H1 (cell line): ENCODE measurements around the gene PLEKHM1. TPM values are rescaled to one million over a fixed set of nuclear protein-coding genes. Genes with fewer than 3 reads are reported as not detected.
"Not testable (repeated sequence)": the region's sequence is repeated elsewhere in the genome, so short reads cannot be mapped to it uniquely, and the experiment has no call there.

Source experiments
- CTCF ChIA-PET: fragments of 300-600 bp; sonication (Branson Sonifier 250); formaldehyde crosslinking; loops from one replicate; lab custom pipeline; 2021; ENCODE audit not compliant: partially characterized antibody; lab: Charles Lee
- POLR2A ChIA-PET: fragments of 300-600 bp; sonication (Branson Sonifier 250); formaldehyde crosslinking; loops from one replicate; lab custom pipeline; 2021; ENCODE audit warnings: inconsistent platforms; ENCODE audit not compliant: partially characterized antibody; lab: Charles Lee
- DNase-seq, 2 experiments: peaks; one replicate each; pipeline versions ENCODE4 v3.0.0 to v3.0.0-alpha.2; 2010 to 2022; ENCODE audit warnings: low spot score in 2 of 2, low read depth in 1 of 2, mixed read lengths in 1 of 2
- FAIRE-seq: peaks from 2 replicates; lab custom pipeline; 2011; peaks lifted over from hg19 to GRCh38; lab: Jason Lieb, UNC
- H2AFZ ChIP-seq: 2 replicates; pipeline ENCODE4 v1.8.1; 2012; ENCODE audit warnings: low read length, inconsistent platforms
- H2AK5ac ChIP-seq: 2 replicates; pipeline ENCODE4 v1.6.1; 2013; ENCODE audit warnings: low read depth, low read length
- H2BK120ac ChIP-seq: replicated peaks from 2 replicates; pipeline ENCODE3; 2013; ENCODE audit warnings: low read depth, low read length, inconsistent platforms
- H2BK12ac ChIP-seq: 2 replicates; pipeline ENCODE4 v1.6.1; 2013; ENCODE audit warnings: low read depth, low read length
- H2BK15ac ChIP-seq: 2 replicates; pipeline ENCODE4 v1.6.1; 2013; ENCODE audit warnings: low read length
- H2BK20ac ChIP-seq: 2 replicates; pipeline ENCODE4 v1.6.1; 2013; ENCODE audit warnings: low read length
- H2BK5ac ChIP-seq: 2 replicates; pipeline ENCODE4 v1.6.1; 2013; ENCODE audit warnings: low read depth, low read length
- H3K14ac ChIP-seq: 2 replicates; pipeline ENCODE4 v1.6.1; 2013; ENCODE audit warnings: inconsistent platforms; ENCODE audit not compliant: insufficient read length
- H3K18ac ChIP-seq: 2 replicates; pipeline ENCODE4 v1.6.1; 2013; ENCODE audit warnings: low read length; ENCODE audit errors: extremely low read depth
- H3K23ac ChIP-seq: 2 replicates; pipeline ENCODE4 v1.6.1; 2013; ENCODE audit warnings: inconsistent platforms; ENCODE audit not compliant: insufficient read length
- H3K23me2 ChIP-seq: 2 replicates; pipeline ENCODE4 v1.6.1; 2013; ENCODE audit warnings: low read depth, low read length
- H3K27ac ChIP-seq: 2 replicates; pipeline ENCODE4 v1.6.1; 2011; ENCODE audit warnings: low read depth, low read length, inconsistent platforms
- H3K27me3 ChIP-seq, 4 experiments: replicated peaks in 1 of 4; 1 replicate in 1 of 4; 2 replicates in 3 of 4; pipeline versions ENCODE4 v1.6.1 to v1.8.1; 2011 to 2013; ENCODE audit warnings: low read length in 3 of 4, mild to moderate bottlenecking in 3 of 4, inconsistent platforms in 2 of 4, mixed read lengths in 2 of 4, moderate library complexity in 1 of 4; ENCODE audit not compliant: control insufficient read depth in 3 of 4, insufficient read depth in 3 of 4; ENCODE audit errors: extremely low read depth in 1 of 4
- H3K36me3 ChIP-seq, 4 experiments: 2 replicates each; pipeline versions ENCODE4 v1.6.1 to v1.8.1; 2011 to 2013; ENCODE audit warnings: mild to moderate bottlenecking in 4 of 4, low read length in 3 of 4, moderate library complexity in 2 of 4, control low read depth in 1 of 4, inconsistent platforms in 1 of 4; ENCODE audit not compliant: insufficient read depth in 4 of 4, control insufficient read depth in 2 of 4
- H3K4ac ChIP-seq: replicated peaks from 2 replicates; pipeline ENCODE3; 2013; ENCODE audit warnings: low read length, low read depth, mixed read lengths, inconsistent platforms; ENCODE audit not compliant: insufficient read length
- H3K4me1 ChIP-seq, 4 experiments: replicated peaks in 1 of 4; 1 replicate in 1 of 4; 2 replicates in 3 of 4; pipeline versions ENCODE4 v1.6.1 to v1.8.1; 2011 to 2013; ENCODE audit warnings: low read length in 3 of 4, inconsistent platforms in 2 of 4, mixed read lengths in 1 of 4; ENCODE audit not compliant: insufficient read depth in 4 of 4, control insufficient read depth in 3 of 4
- H3K4me2 ChIP-seq, 2 experiments: 2 replicates each; pipeline versions ENCODE4 v1.6.1 to v1.8.1; 2011 to 2013; ENCODE audit warnings: low read depth in 2 of 2, low read length in 2 of 2, control low read depth in 1 of 2, inconsistent platforms in 1 of 2, mild to moderate bottlenecking in 1 of 2; ENCODE audit not compliant: insufficient read depth in 1 of 2
- H3K4me3 ChIP-seq, 4 experiments: fragments of 200-600, 300-600 bp in 1 of 4; sonication (generic), shearing (Covaris generic), sonication (Bioruptor Twin) in 1 of 4; 2 replicates each; pipeline versions ENCODE4 v1.5.1 to v1.8.1; 2011 to 2016; ENCODE audit warnings: low read length in 4 of 4, low read depth in 3 of 4, control low read depth in 2 of 4, inconsistent platforms in 2 of 4, mild to moderate bottlenecking in 2 of 4, mixed read lengths in 1 of 4, moderate library complexity in 1 of 4; ENCODE audit not compliant: insufficient read depth in 2 of 4; ENCODE audit errors: extremely low read depth in 1 of 4
- H3K56ac ChIP-seq: replicated peaks from 2 replicates; pipeline ENCODE3; 2013; ENCODE audit warnings: low read depth, mild to moderate bottlenecking, mixed read lengths, low read length, inconsistent platforms; ENCODE audit not compliant: insufficient read length
- H3K79me1 ChIP-seq: 2 replicates; pipeline ENCODE4 v1.6.1; 2013; ENCODE audit warnings: low read depth, low read length, control low read depth
- H3K79me2 ChIP-seq, 2 experiments: 2 replicates each; pipeline versions ENCODE4 v1.6.1 to v1.8.1; 2012 to 2013; ENCODE audit warnings: low read length in 2 of 2, mild to moderate bottlenecking in 2 of 2, inconsistent platforms in 1 of 2; ENCODE audit not compliant: insufficient read depth in 2 of 2, control insufficient read depth in 1 of 2
- H3K9ac ChIP-seq, 4 experiments: replicated peaks in 1 of 4; 1 replicate in 1 of 4; 2 replicates in 3 of 4; pipeline versions ENCODE4 v1.6.1 to v1.8.1; 2011 to 2013; ENCODE audit warnings: low read depth in 3 of 4, low read length in 3 of 4, control low read depth in 2 of 4, mild to moderate bottlenecking in 2 of 4, moderate library complexity in 2 of 4, inconsistent platforms in 1 of 4; ENCODE audit errors: extremely low read depth in 1 of 4
- H3K9me3 ChIP-seq, 2 experiments: 2 replicates each; pipeline versions ENCODE4 v1.6.1 to v1.8.1; 2012 to 2013; ENCODE audit warnings: mild to moderate bottlenecking in 2 of 2, moderate library complexity in 2 of 2, control low read depth in 1 of 2, inconsistent platforms in 1 of 2, low read depth in 1 of 2, low read length in 1 of 2, mixed read lengths in 1 of 2; ENCODE audit not compliant: insufficient read depth in 2 of 2
- H4K20me1 ChIP-seq, 2 experiments: replicated peaks in 1 of 2; 2 replicates each; pipeline versions ENCODE3 to v1.8.1; 2011 to 2013; ENCODE audit warnings: inconsistent platforms in 2 of 2, low read length in 2 of 2, mild to moderate bottlenecking in 1 of 2; ENCODE audit not compliant: insufficient read depth in 2 of 2, control insufficient read depth in 1 of 2
- H4K5ac ChIP-seq: 2 replicates; pipeline ENCODE4 v1.6.1; 2013; ENCODE audit warnings: low read length, low read depth, mixed read lengths, inconsistent platforms; ENCODE audit not compliant: insufficient read length
- H4K8ac ChIP-seq: 2 replicates; pipeline ENCODE4 v1.8.0; 2013; ENCODE audit warnings: mild to moderate bottlenecking, moderate library complexity, low read length, inconsistent platforms; ENCODE audit not compliant: insufficient read depth; ENCODE audit errors: extremely low read depth
- H4K91ac ChIP-seq: replicated peaks from 2 replicates; pipeline ENCODE3; 2013; ENCODE audit warnings: low read length, mixed read lengths, inconsistent platforms; ENCODE audit not compliant: insufficient read length
- WGBS, 2 experiments: shearing (Covaris generic) in 1 of 2; methylation state at CpG; one replicate each; pipeline versions ENCODE4 v1.1.6 to v1.1.7; 2013 to 2015; ENCODE audit warnings: low lambda C conversion rate in 2 of 2, mixed read lengths in 2 of 2, inconsistent platforms in 1 of 2, low coverage in 1 of 2, missing lambda C conversion rate in 1 of 2; ENCODE audit not compliant: insufficient replicate concordance in 2 of 2, insufficient coverage in 1 of 2, insufficient read length in 1 of 2; ENCODE audit errors: extremely low coverage in 1 of 2, missing lambda C conversion rate in 1 of 2; 5-methylcytosine and 5-hydroxymethylcytosine counted together
- polyA plus RNA-seq, 7 experiments: library from polyadenylated mRNA; depleted of rRNA in 3 of 7; stranded (reverse) in 5 of 7; unstranded in 2 of 7; fragments of >200 nt in 5 of 7; fragments of 200-250 nt in 2 of 7; gene quantifications; 1 replicate in 5 of 7; 2 replicates in 1 of 7; 4 replicates in 1 of 7; pipeline versions ENCODE4 v1.2.1 to v1.2.3, GENCODE V29; 2011 to 2013; ENCODE audit warnings: missing spikeins in 2 of 7, mixed read lengths in 2 of 7
- total RNA-seq: library from RNA; stranded (reverse); fragmentation: NEBNext Ultra II Directional; extraction: Animal tissue kit (Norgen Biotek cat#: 25700); gene quantifications from 2 replicates; pipeline ENCODE4 v1.2.1, GENCODE V29; 2021

The PLEKHM1 gene
- total and polyA plus RNA-seq, 2 of the 8 experiments (the other 6 are each of a cell fraction or from before 2014, with no cell fraction given), result 7.6 to 17.9 TPM

DNA sequence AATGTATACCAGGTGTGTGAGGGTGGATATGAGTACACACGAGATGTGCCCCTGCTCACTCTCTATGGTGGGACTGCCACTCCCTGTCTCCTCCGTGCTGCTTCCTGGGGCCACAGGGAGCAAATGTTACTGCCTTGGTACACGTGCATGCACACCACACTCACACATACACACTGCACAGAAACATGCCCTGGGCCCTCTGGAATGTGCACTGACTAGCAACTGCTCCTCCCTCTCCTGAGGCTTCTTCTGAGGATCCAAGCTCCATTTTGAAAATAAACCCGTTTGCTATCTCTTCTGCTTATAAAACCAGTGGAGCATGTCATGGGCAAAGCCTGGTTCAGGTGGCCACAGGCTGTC is 21.3 kb downstream of the PLEKHM1 start:
- H3K23ac ChIP-seq, H4K91ac ChIP-seq, H3K79me2 ChIP-seq, H2BK12ac ChIP-seq, POLR2A ChIA-PET, H2BK120ac ChIP-seq, H2AK5ac ChIP-seq, H3K27ac ChIP-seq, H3K4me2 ChIP-seq, H3K4me1 ChIP-seq, DNase-seq, H3K9ac ChIP-seq, H3K56ac ChIP-seq, H3K4ac ChIP-seq, H4K5ac ChIP-seq, H2BK15ac ChIP-seq, H4K20me1 ChIP-seq, H3K14ac ChIP-seq, H3K27me3 ChIP-seq, H4K8ac ChIP-seq, H3K4me3 ChIP-seq, H3K18ac ChIP-seq, H3K9me3 ChIP-seq, H3K36me3 ChIP-seq, CTCF ChIA-PET, H3K79me1 ChIP-seq, H2BK20ac ChIP-seq, FAIRE-seq, H2AFZ ChIP-seq, H2BK5ac ChIP-seq, H3K23me2 ChIP-seq: not testable (repeated sequence)
- 72% methylated on average over 4 of the region's 4 CpGs; no CpG with 5 or more reads in 1 of the 2 experiments for WGBS, 2 experiments
